HCT116 (cell line): Measurements from ENCODE around the gene AKAP14. TPM values are rescaled to one million over a fixed set of nuclear protein-coding genes. Genes with fewer than 3 reads are reported as not detected.
"Not testable (repeated sequence)": the region's sequence is repeated elsewhere in the genome, so short reads cannot be mapped to it uniquely, and the experiment has no call there.

ENCODE experiments used
- ATAC-seq: fragments of 200-7000 bp; cut with Tn5 transposase; 2 replicates; pipeline ENCODE4 v1.9.1; 2020; ENCODE audit warnings: mild to moderate bottlenecking, moderate library complexity
- BruUV-seq: library from RNA; stranded (reverse); fragments of 400-500 nt; replicated peaks from 2 replicates; lab custom pipeline; 2021; lab: Mats Ljungman, UMichigan
- CTCF ChIA-PET: fragments of 300-600 bp; sonication (Branson Sonifier 250); formaldehyde crosslinking; loops from one replicate; lab custom pipeline; 2021; ENCODE audit warnings: antibody characterized with exemption; lab: Charles Lee
- POLR2A ChIA-PET: fragments of 300-600, 350-600 bp; sonication (Branson Sonifier 250); formaldehyde crosslinking; loops from one replicate; lab custom pipeline; 2021; ENCODE audit warnings: antibody characterized with exemption; lab: Charles Lee
- RAD21 ChIA-PET, 2 experiments: fragments of 300-600 bp; sonication (Branson Sonifier 250); formaldehyde crosslinking; loops; one replicate each; lab custom pipeline; 2023; ENCODE audit warnings: low total read pairs in 2 of 2; ENCODE audit not compliant: uncharacterized antibody in 2 of 2, unreplicated experiment in 2 of 2, low non-redundant PET in 1 of 2; lab: Charles Lee
- DNase-seq: peaks from one replicate; pipeline ENCODE4 v3.0.0-alpha.2; 2010; ENCODE audit warnings: low read depth, low spot score
- H2AFZ ChIP-seq: fragments of 200-600 bp; shearing (Covaris generic), sonication (generic); 2 replicates; pipeline ENCODE4 v1.6.1; 2017; ENCODE audit warnings: low read depth, mixed run types, mixed read lengths, antibody characterized with exemption, low read length; ENCODE audit not compliant: poor library complexity, severe bottlenecking
- H3K27ac ChIP-seq: 2 replicates; pipeline ENCODE4 v1.5.1; 2012; ENCODE audit warnings: low read depth, low read length
- H3K27me3 ChIP-seq: fragments of 200-600 bp; sonication (generic); 2 replicates; pipeline ENCODE4 v1.6.1; 2016; ENCODE audit warnings: mixed run types, low read length, mixed read lengths; ENCODE audit not compliant: insufficient read depth
- H3K36me3 ChIP-seq, 2 experiments: fragments of 200-500 bp in 1 of 2; fragments of 200-600 bp in 1 of 2; sonication (Bioruptor generic) in 1 of 2; sonication (generic) in 1 of 2; 2 replicates each; pipeline versions ENCODE4 v1.5.1 to v1.6.1; 2014 to 2016; ENCODE audit warnings: low read length in 2 of 2, inconsistent platforms in 1 of 2, mixed read lengths in 1 of 2, mixed run types in 1 of 2; ENCODE audit not compliant: insufficient read depth in 2 of 2, control insufficient read depth in 1 of 2
- H3K4me1 ChIP-seq, 2 experiments: fragments of 200-600 bp in 1 of 2; sonication (generic) in 1 of 2; 2 replicates each; pipeline versions ENCODE4 v1.5.1 to v1.6.1; 2012 to 2017; ENCODE audit warnings: low read length in 2 of 2, inconsistent platforms in 1 of 2, mild to moderate bottlenecking in 1 of 2, mixed read lengths in 1 of 2, mixed run types in 1 of 2, moderate library complexity in 1 of 2; ENCODE audit not compliant: insufficient read depth in 2 of 2, control insufficient read depth in 1 of 2
- H3K4me2 ChIP-seq: fragments of 200-600 bp; sonication (generic); 2 replicates; pipeline ENCODE4 v1.6.1; 2017; ENCODE audit warnings: mixed run types, low read length, mixed read lengths
- H3K4me3 ChIP-seq, 2 experiments: fragments of 200-600 bp in 1 of 2; sonication (generic) in 1 of 2; replicated peaks in 1 of 2; 2 replicates each; pipeline ENCODE4 v1.5.1; 2011 to 2016; ENCODE audit warnings: low read length in 2 of 2, control low read depth in 1 of 2, low read depth in 1 of 2, mild to moderate bottlenecking in 1 of 2, mixed read lengths in 1 of 2, mixed run types in 1 of 2
- H3K79me2 ChIP-seq: fragments of 200-600 bp; sonication (generic); 2 replicates; pipeline ENCODE4 v1.6.1; 2017; ENCODE audit warnings: mild to moderate bottlenecking, mixed run types, low read length, moderate library complexity, mixed read lengths; ENCODE audit not compliant: insufficient read depth
- H3K9ac ChIP-seq: fragments of 200-600 bp; sonication (generic); 2 replicates; pipeline ENCODE4 v1.6.1; 2016; ENCODE audit warnings: low read length, mixed read lengths
- H3K9me2 ChIP-seq: fragments of 200-600 bp; sonication (generic), shearing (Covaris generic); 2 replicates; pipeline ENCODE4 v1.6.1; 2017; ENCODE audit warnings: mixed run types, mild to moderate bottlenecking, moderate library complexity; ENCODE audit not compliant: insufficient read depth
- H3K9me3 ChIP-seq, 2 experiments: fragments of 200-500 bp in 1 of 2; fragments of 200-600 bp in 1 of 2; sonication (Bioruptor generic) in 1 of 2; sonication (generic) in 1 of 2; 2 replicates each; pipeline ENCODE4 v1.6.1; 2014 to 2017; ENCODE audit warnings: low read length in 2 of 2, mixed read lengths in 2 of 2, inconsistent platforms in 1 of 2, low read depth in 1 of 2, mild to moderate bottlenecking in 1 of 2, mixed run types in 1 of 2, moderate library complexity in 1 of 2; ENCODE audit not compliant: control insufficient read depth in 1 of 2, insufficient read depth in 1 of 2
- H4K20me1 ChIP-seq: fragments of 200-600 bp; sonication (generic), shearing (Covaris generic); 2 replicates; pipeline ENCODE4 v1.6.1; 2017; ENCODE audit warnings: mixed run types, mild to moderate bottlenecking, moderate library complexity; ENCODE audit not compliant: insufficient read depth
- CBX3 ChIP-seq: IDR thresholded peaks from 2 replicates; pipeline ENCODE4 v1.6.1; 2012; ENCODE audit warnings: low read depth
- EGR1 ChIP-seq: IDR thresholded peaks from 2 replicates; pipeline ENCODE4 v1.6.1; 2012; ENCODE audit warnings: low read depth
- EZH2 ChIP-seq: fragments of 200-600 bp; sonication (generic); IDR thresholded peaks from 2 replicates; pipeline ENCODE4 v1.6.1; 2017; ENCODE audit warnings: antibody characterized with exemption, mixed run types
- FOSL1 ChIP-seq: IDR thresholded peaks from 2 replicates; pipeline ENCODE4 v1.6.1; 2012; ENCODE audit warnings: low read depth
- JUND ChIP-seq: IDR thresholded peaks from 2 replicates; pipeline ENCODE4 v1.6.1; 2012
- POLR2A ChIP-seq: IDR thresholded peaks from 2 replicates; pipeline ENCODE4 v1.7.0; 2011; ENCODE audit warnings: borderline replicate concordance; ENCODE audit not compliant: insufficient read depth, insufficient read length; ENCODE audit errors: extremely low read depth
- POLR2AphosphoS5 ChIP-seq: IDR thresholded peaks from 2 replicates; pipeline ENCODE4 v1.6.1; 2011; ENCODE audit warnings: mild to moderate bottlenecking, low read depth, low read length, moderate library complexity
- RAD21 ChIP-seq: IDR thresholded peaks from 2 replicates; pipeline ENCODE4 v1.6.1; 2012; ENCODE audit warnings: low read depth, mild to moderate bottlenecking
- SIN3A ChIP-seq: IDR thresholded peaks from 2 replicates; pipeline ENCODE4 v1.6.1; 2012; ENCODE audit warnings: low read depth
- SP1 ChIP-seq: IDR thresholded peaks from 2 replicates; pipeline ENCODE4 v1.6.1; 2012; ENCODE audit warnings: low read depth
- ZNF274 ChIP-seq: fragments of 200-500 bp; sonication (Bioruptor generic); IDR thresholded peaks from 2 replicates; pipeline ENCODE4 v1.6.1; 2014; ENCODE audit warnings: mild to moderate bottlenecking, low read depth, low read length, inconsistent platforms
- intact Hi-C: fragments of 100-400 bp; cut with micrococcal nuclease; formaldehyde crosslinking; loops from 2 replicates; pipeline ENCODE4 v1.10.0; 2022
- total RNA-seq: library from RNA; stranded (reverse); gene quantifications from one replicate; pipeline ENCODE4 v1.2.1, GENCODE V29; 2021; ENCODE audit not compliant: unreplicated experiment
- TF ChIP-seq, protein P1 (sequence below): IDR thresholded peaks from 2 replicates; pipeline ENCODE4 v1.6.1; 2011; ENCODE audit warnings: mild to moderate bottlenecking, low read length, moderate library complexity; ENCODE audit not compliant: insufficient replicate concordance; ENCODE audit errors: extremely low read depth

Gene AKAP14
- total RNA-seq, 1 experiment from 2014 or later = not detected

DNA sequence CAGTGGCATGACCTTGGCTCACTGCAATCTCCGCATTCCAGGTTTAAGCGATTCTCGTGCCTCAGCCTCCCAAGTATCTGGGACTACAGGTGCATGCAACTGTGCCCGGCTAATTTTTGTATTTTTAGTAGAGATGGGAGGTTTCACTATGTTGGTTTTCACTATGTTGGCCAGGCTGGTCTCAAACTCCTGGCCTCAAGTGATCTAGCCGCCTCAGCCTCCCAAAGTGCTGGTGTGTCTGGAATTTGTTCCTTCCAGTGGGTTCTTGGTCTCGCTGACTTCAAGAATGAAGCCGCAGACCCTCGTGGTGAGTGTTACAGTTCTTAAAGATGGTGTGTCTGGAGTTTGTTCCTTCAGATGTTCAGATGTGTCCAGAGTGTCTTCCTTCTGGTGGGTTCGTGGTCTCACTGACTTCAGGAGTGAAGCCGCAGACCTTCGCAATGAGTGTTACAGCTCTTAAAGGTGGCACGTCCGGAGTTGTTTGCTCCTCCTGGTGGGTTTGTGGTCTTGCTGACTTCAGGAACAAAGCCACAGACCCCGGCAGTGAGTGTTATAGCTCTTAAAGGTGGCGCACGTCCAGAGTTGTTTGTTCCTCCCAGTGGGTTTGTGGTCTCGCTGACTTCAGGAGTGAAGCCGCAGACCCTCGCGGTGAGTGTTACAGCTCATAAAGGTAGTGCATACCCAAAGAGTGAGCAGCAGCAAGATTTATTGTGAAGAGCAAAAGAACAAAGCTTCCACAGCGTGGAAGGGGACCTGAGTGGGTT, 60.3 kb downstream of the AKAP14 start:
- H2AFZ ChIP-seq, H3K4me2 ChIP-seq, H3K36me3 ChIP-seq, H3K27me3 ChIP-seq, H3K4me1 ChIP-seq, ATAC-seq, H4K20me1 ChIP-seq, intact Hi-C loops, H3K9ac ChIP-seq, CTCF ChIA-PET, RAD21 ChIA-PET, DNase-seq, H3K79me2 ChIP-seq, H3K4me3 ChIP-seq, H3K9me2 ChIP-seq, H3K9me3 ChIP-seq, POLR2A ChIA-PET, H3K27ac ChIP-seq, BruUV-seq: not testable (repeated sequence)

DNA sequence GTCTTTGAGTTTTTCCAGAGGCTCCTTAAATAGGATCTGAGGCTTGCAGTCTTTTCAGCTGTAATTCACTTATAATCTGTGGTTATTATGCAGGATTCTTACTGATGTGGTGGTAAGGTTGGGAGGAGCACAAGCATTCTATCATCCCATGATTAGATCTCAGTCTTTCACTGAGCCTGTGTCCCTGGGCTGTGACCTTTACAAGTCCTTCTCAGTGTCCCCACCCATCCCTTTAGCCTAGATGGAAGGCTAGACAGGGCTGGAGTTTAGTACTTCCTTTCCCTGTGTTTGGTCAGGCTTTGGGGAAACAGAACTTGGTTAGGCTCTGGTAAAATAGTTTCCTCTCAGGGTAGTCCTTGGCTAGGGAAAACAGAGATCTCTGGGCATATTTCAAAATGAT, 64.9 kb downstream of the AKAP14 start:
- Histone ChIP-seq H3K9ac (no peak overlapping the region), H4K20me1 (no peaks in the 10 kb centered on the region), H3K4me1 (no peaks in the 10 kb centered on the region), H3K9me3 (no peaks in the 10 kb centered on the region), H3K4me3 (no peak overlapping the region), H3K79me2 (no peaks in the 10 kb centered on the region), H3K27ac (no peak overlapping the region), H3K27me3 (no peaks in the 10 kb centered on the region), H3K9me2 (no peaks in the 10 kb centered on the region), H2AFZ (no peak overlapping the region), H3K36me3 (no peaks in the 10 kb centered on the region), H3K4me2 (no peak overlapping the region)
- intact Hi-C loops = no loop called here
- DNase-seq (no peak), ATAC-seq (no peak)
- ChIA-PET CTCF (no interaction called here), RAD21 (no interaction called here), POLR2A (no interaction called here)
- no TSS peak for BruUV-seq
- TF ChIP-seq SP1 = no peak
- no peak for TF ChIP-seq EGR1
- TF ChIP-seq POLR2AphosphoS5 = no peak
- no peak for TF ChIP-seq RAD21
- TF ChIP-seq EZH2 = no peak
- no peak for TF ChIP-seq CBX3
- no peak for TF ChIP-seq ZNF274
- no peak for TF ChIP-seq JUND
- TF ChIP-seq, protein P1, sequence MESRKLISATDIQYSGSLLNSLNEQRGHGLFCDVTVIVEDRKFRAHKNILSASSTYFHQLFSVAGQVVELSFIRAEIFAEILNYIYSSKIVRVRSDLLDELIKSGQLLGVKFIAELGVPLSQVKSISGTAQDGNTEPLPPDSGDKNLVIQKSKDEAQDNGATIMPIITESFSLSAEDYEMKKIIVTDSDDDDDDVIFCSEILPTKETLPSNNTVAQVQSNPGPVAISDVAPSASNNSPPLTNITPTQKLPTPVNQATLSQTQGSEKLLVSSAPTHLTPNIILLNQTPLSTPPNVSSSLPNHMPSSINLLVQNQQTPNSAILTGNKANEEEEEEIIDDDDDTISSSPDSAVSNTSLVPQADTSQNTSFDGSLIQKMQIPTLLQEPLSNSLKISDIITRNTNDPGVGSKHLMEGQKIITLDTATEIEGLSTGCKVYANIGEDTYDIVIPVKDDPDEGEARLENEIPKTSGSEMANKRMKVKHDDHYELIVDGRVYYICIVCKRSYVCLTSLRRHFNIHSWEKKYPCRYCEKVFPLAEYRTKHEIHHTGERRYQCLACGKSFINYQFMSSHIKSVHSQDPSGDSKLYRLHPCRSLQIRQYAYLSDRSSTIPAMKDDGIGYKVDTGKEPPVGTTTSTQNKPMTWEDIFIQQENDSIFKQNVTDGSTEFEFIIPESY = no peak
- no peak for TF ChIP-seq SIN3A
- TF ChIP-seq POLR2A = no peak
- no peak for TF ChIP-seq FOSL1

DNA sequence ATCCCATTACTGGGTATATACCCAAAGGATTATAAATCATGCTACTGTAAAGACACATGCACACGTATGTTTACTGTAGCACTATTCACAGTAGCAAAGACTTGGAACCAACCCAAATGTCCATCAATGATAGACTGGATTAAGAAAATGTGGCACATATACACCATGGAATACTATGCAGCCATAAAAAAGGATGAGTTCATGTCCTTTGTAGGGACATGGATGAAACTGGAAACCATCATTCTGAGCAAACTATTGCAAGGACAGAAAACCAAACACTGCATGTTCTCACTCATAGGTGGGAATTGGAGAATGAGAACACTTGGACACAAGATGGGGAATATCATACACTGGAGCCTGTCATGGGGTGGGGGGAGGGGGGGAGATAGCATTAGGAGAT, 71.1 kb downstream of the AKAP14 start:
- POLR2A ChIA-PET, H3K4me1 ChIP-seq, H4K20me1 ChIP-seq, H3K4me3 ChIP-seq, H3K9ac ChIP-seq, DNase-seq, intact Hi-C loops, CTCF ChIA-PET, H2AFZ ChIP-seq, H3K4me2 ChIP-seq, BruUV-seq, H3K9me3 ChIP-seq, H3K79me2 ChIP-seq, H3K27ac ChIP-seq, H3K36me3 ChIP-seq, ATAC-seq, RAD21 ChIA-PET, H3K9me2 ChIP-seq, H3K27me3 ChIP-seq: not testable (repeated sequence)
